8988T (cell line): ENCODE measurements around the gene BTNL3.
"Not testable (repeated sequence)": the region's sequence is repeated elsewhere in the genome, so short reads cannot be mapped to it uniquely, and the experiment has no call there.

Experiments used
- DNase-seq: peaks from one replicate; pipeline ENCODE4 v3.0.0; 2011

Gene BTNL3

GRCh38 chr5:181024245-181025064, 35.8 kb downstream of the BTNL3 start:
- no peak for DNase-seq

- no peak for DNase-seq
These were observed 38.9 kb downstream of the BTNL3 start for GRCh38 chr5:181027452-181028031.

DNA sequence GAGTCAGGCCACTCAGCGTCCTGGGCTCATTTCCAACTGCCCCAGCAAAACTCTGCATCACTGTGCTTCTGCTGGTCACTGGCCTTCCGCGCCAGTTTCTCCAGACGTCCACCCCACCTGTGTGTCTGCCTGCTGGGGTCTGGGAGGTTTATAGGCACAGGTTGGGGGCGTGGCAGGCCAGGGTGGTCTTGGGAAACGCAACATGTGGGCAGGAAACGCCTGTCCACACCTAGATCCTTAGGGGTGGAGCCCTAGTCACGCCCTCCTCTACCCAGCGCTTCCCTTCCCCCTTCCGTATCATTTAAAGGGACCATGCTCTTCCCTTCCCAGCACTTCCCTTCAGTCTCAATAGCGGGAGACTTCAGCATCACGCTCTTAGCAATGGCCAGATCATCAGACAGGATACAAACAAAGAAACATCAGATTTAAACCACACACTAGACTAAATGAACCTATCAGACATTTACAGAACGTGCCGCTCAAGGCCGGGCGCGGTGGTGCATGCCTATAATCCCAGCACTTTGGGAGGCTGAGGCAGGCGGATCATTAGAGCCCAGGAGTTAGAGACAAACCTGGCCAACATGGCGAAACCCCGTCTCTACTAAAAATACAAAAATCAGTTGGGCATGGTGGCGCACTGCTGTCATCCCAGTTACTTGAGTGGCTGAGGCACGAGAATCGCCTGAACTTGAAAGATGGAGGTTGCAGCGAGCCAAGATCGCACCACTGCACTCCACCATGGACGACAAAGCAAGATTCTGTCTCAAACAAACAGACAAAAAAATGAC, 39.6 kb downstream of the BTNL3 start:
- DNase-seq, result no peak

DNA sequence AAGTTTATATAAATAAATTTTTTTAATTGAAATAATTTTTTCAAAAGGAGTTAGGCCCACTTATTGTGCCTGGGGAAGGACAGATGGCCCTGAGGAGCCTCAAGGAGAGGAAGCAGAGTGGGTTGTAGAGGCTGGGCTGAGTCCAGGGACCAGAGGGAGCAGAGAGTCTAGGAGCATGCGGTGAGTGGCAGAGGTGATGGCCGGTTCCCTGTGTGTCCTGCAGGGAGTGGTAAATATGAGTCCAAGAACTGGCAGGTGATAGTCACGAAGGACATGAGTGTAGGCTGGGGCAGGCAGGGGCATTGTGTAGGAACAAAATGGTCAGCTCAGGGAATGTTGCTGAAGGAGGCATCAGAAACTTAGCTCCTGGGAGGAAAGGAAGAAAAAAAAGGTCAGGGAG, 43.1 kb downstream of the BTNL3 start:
- DNase-seq, result no peak

- no peak for DNase-seq
These were observed 47.6 kb downstream of the BTNL3 start for GRCh38 chr5:181035991-181036815.

- no peak for DNase-seq
These were observed 48.2 kb downstream of the BTNL3 start for GRCh38 chr5:181036816-181037364.

GRCh38 chr5:181037365-181037861, 48.8 kb downstream of the BTNL3 start:
- DNase-seq, result no peak

GRCh38 chr5:181039471-181039870, 50.8 kb downstream of the BTNL3 start:
- no peak for DNase-seq

DNA sequence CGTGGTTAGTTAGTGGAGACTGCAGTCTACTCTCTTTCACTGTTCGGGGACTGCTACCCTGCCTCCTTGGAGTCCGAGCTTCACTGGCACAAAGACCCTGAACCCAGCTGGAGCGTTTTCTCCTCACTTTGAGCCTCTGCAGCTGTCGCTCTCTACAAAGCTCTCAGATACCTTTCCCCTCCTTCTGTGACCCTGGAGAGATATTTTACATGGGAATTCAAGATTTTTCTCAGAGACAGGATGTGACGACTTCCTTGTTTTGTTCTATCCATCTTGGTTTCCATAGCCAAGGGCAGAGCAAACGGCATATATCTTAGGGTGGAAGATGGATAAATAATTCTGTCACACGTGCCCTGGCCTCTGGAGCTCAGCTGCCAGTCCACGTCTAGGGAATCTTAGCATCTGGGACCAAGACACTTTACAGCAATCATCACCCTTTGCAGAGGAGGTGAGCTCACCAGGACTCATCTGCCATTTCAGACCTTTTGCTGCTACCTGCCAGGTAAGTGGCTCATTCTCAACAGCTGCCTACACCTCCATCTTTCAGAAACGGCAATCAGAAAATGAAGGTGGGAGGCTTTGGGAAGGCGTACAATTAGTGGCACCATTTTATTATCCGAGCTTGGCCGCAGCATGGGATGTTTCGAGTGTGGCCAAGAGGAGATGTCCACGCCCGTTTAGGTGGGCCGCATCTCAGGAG, 51.4 kb downstream of the BTNL3 start, which contains the start of gene BTNL9:
Gene BTNL9 (plus strand): TSS at position 336 of the 700 bp plus-strand sequence. CDS start 5,224 bp downstream, outside the sequence.
- no peak for DNase-seq

DNA sequence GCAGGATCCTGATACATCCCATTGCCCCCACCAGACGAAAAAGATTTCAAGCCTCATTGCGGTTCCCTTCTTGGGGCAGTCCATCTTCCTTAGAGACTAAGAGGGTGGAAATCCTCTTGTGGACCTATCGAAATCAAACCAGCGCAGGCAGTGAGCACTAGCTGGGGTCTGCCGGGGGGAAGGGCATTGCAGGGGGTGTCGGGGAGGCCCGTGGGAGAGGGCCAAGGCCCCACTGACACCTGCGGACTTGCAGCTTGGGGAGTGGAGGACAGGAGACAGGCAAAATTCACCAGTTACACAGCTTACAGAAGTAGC, 51.9 kb downstream of the BTNL3 start:
- DNase-seq, result no peak

- DNase-seq, result no peak
These were observed 52.4 kb downstream of the BTNL3 start for GRCh38 chr5:181041043-181041442.

DNA sequence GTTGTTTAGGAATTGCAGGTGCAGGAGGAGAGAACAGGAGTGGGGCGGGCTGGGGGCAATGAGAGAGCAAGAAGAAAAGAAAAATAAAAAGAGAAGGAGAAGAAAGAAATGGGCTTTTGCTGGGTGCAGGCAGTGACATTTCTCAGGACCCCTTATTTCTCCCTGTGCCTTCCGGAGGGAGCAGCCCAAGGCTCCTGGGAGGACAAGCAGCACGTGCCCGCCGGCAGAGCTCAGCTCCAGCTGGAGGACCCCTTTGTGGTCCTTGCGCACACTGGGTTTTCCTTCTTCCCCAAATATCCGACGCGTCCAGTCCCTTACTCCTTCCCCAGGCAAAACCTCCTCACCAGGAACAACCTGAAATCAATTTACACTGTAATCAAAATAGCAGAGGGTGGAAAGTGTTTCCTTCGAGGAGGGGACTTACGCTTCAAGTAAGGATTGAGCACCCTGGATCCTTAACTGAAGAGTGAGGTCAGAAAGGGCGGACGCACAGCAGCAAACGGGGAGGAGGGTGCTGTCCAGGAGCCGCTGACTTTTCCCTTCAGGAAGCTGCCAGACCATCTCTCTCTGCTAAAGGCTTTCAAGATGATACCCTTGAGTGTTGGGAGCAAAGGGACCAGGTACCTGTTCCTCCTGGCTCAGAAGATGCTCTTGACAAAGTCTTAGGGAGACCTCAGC, 53.5 kb downstream of the BTNL3 start:
- no peak for DNase-seq

DNA sequence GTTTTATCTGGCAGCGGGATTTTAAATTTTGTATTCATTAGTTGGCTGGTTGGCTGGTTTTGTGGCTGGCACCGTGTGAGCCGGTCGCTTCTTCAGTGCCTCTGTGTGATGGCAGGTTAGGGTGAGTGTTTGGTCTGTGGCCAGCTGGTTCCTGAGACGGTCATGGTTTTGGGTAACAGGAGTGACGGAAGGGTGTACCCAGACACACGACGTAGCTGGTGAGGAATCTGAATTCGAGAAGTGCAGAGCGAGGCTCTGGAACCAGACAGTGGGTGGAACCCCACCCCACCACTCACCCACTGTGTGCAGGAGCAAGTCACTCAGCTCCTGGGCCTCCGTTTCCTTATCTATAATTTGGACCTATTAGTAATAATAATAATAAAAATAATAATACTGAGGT, 54.1 kb downstream of the BTNL3 start:
- no peak for DNase-seq

DNA sequence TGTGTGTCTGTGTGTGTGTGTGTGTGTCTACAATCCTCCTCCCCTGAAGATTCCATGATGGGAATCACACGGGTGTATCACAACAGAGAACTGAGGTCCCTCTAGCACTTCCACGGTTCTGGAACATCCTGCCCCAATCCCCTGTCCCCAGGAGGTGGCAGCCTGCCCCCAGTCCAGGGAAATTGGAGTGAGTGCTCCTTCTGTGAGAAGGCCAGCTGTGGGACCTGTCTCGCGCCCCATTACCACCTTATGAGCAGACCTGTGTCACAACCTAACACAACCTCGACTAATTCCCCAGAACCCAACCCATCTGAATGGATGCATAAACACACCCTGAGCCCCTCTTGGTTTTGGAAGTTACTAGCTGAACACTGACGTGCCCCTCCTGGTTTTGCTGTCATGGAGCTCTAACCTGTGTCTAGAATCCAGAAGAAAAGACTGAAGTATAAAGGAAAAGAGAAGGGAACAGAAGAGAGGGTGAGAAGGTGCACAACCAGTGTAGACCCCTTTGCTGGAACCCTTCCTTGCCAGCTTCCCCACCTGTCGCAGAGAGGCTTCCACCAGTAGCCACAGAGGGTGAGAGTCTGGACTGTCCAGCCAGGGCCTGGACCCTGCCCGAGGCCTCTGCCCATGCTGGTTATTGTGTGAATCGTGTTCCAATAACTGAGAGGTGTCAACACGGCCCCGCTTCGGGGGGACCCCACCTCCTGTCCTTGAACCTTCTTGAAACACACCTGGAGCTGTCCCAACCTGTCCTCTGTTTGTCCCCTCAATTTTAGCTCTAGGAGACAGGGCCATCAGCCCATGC, 54.8 kb downstream of the BTNL3 start:
- peak; percentile 67 for DNase-seq

DNA sequence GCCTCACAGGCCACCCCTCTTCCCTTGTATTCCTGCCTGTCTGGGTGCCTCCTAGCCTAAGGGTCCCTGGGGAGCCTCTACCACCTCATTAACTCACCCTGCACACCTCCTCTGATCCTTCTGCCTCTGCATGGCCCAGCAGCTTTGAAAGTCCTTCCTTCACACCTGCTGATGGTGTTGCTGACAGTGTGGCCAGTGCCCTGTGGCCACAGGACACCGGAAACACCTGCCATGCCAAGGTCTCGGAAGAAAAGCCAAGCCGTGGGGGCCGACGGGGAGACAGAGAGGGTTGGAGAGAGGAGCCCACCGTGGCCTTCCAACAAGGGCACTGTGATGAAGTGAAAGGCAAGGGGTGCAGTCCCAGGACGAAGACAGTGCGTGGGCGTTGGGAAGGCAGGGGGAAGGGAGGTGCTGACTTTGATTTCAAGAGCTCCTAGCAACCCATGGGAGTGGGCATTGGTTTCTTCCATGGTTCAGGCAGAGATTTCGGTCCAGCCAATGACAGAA, 55.5 kb downstream of the BTNL3 start:
- no peak for DNase-seq

DNA sequence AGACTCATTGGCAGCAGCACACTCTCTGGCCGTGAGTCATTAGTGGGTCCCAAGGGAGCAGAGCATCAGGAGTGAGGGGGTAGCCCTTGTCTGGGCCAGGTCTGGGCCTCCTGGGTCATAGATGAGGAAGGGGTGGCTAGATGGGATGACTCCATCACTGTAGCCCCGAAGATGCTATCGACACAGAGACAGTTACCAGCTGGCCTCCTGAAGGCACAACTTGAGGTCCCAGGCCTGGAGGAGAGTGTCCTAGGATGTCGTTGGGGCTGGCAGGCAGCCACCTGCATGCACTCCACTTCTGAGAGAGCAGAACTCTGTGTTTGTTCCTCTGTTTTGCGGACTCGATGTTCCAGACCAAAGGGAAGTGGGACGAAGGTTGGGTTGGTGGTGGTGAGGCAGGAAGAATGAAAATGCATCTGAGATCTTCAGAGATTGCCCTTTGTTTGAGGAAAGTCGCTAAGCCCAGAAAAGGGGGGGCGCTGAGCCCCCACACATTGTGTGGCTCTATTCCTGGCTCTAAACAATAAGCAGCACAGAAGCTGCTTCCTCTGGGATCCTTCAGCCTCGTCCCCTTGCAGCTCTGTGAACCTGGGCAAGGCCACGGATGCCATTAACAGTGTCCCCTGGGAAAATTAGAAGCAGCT, 56.1 kb downstream of the BTNL3 start:
- no peak for DNase-seq

GRCh38 chr5:181045316-181045715, 56.7 kb downstream of the BTNL3 start:
- DNase-seq, result no peak

GRCh38 chr5:181045857-181046256, 57.2 kb downstream of the BTNL3 start:
- not testable (repeated sequence) for DNase-seq

DNA sequence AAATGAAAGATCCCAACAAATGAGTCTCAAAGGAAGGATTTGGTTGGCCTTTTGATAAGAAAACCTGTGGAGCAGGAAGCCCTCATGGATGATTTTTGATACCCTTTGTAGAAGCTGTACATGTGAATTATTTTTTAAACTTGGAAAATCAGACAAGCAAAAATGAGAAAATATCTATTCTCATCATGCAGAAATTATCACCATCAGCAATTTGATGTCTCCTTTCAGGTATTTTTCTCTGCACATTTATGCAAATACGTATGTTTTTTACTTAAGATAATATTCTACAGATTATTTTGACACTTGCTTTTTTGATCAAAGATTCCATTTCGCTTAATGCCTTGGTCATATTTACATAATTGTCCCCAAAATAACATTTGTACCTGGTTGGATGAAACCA, 58.6 kb downstream of the BTNL3 start:
- no peak for DNase-seq

DNA sequence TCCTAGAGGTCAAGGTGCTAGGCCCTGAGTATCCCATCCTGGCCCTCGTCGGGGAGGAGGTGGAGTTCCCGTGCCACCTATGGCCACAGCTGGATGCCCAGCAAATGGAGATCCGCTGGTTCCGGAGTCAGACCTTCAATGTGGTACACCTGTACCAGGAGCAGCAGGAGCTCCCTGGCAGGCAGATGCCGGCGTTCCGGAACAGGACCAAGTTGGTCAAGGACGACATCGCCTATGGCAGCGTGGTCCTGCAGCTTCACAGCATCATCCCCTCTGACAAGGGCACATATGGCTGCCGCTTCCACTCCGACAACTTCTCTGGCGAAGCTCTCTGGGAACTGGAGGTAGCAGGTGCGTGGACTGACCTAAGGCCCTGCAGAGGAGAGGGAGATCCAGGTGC, 59.3 kb downstream of the BTNL3 start:
- no peak for DNase-seq
